CD14-positive monocyte (primary cell): ENCODE results near the gene C16orf74. TPM values are rescaled to one million over a fixed set of nuclear protein-coding genes. Genes with fewer than 3 reads are reported as not detected.

ENCODE experiments used
- DNase-seq, 3 donors: peaks; one replicate each; pipeline ENCODE4 v3.0.0-alpha.2; 2011 to 2022
- H2AFZ ChIP-seq: 2 replicates; pipeline ENCODE4 v1.6.0; 2012; ENCODE audit warnings: mild to moderate bottlenecking, low read depth, low read length, inconsistent platforms; ENCODE audit not compliant: insufficient read depth, poor library complexity, severe bottlenecking
- H3K27ac ChIP-seq, 2 donors: 1 replicate in 1 of 2; 2 replicates in 1 of 2; pipeline ENCODE4 v1.5.1; 2012 to 2013; ENCODE audit warnings: low read length in 2 of 2, control low read depth in 1 of 2, inconsistent platforms in 1 of 2, low read depth in 1 of 2, mild to moderate bottlenecking in 1 of 2
- H3K27me3 ChIP-seq, 2 donors: one replicate each; pipeline versions ENCODE4 v1.6.0 to v1.6.1; 2011 to 2013; ENCODE audit warnings: low read length in 2 of 2; ENCODE audit not compliant: control insufficient read depth in 2 of 2, insufficient read depth in 2 of 2
- H3K36me3 ChIP-seq, 2 donors: replicated peaks in 1 of 2; 1 replicate in 1 of 2; 2 replicates in 1 of 2; pipeline versions ENCODE4 v1.5.1 to v1.6.1; 2012 to 2013; ENCODE audit warnings: low read length in 2 of 2, control low read depth in 1 of 2, inconsistent platforms in 1 of 2, mild to moderate bottlenecking in 1 of 2; ENCODE audit not compliant: insufficient read depth in 2 of 2, control insufficient read depth in 1 of 2
- H3K4me1 ChIP-seq, 2 donors: 1 replicate in 1 of 2; 2 replicates in 1 of 2; pipeline versions ENCODE4 v1.5.1 to v1.6.1; 2012 to 2013; ENCODE audit warnings: low read length in 2 of 2, control low read depth in 1 of 2, inconsistent platforms in 1 of 2, mild to moderate bottlenecking in 1 of 2, moderate library complexity in 1 of 2; ENCODE audit not compliant: insufficient read depth in 2 of 2, control insufficient read depth in 1 of 2
- H3K4me2 ChIP-seq: replicated peaks from 2 replicates; pipeline ENCODE3; 2012; ENCODE audit warnings: low read length, moderate library complexity, mild to moderate bottlenecking; ENCODE audit not compliant: poor library complexity, severe bottlenecking; ENCODE audit errors: extremely low read depth
- H3K4me3 ChIP-seq, 3 experiments: fragments of 200-600 bp in 1 of 3; sonication (generic) in 1 of 3; replicated peaks in 1 of 3; 1 replicate in 2 of 3; 2 replicates in 1 of 3; pipeline ENCODE4 v1.5.1; 2011 to 2013; ENCODE audit warnings: low read length in 3 of 3, mild to moderate bottlenecking in 3 of 3, control low read depth in 2 of 3, low read depth in 2 of 3, inconsistent platforms in 1 of 3, moderate library complexity in 1 of 3
- H3K79me2 ChIP-seq: 2 replicates; pipeline ENCODE4 v1.6.0; 2012; ENCODE audit warnings: mild to moderate bottlenecking, control low read depth, inconsistent platforms, low read length, moderate library complexity; ENCODE audit not compliant: insufficient read depth
- H3K9ac ChIP-seq: 2 replicates; pipeline ENCODE4 v1.6.0; 2017; ENCODE audit warnings: low read length, mild to moderate bottlenecking; ENCODE audit not compliant: insufficient read depth, poor library complexity, severe bottlenecking
- H3K9me3 ChIP-seq, 2 donors: replicated peaks in 1 of 2; 1 replicate in 1 of 2; 2 replicates in 1 of 2; pipeline versions ENCODE4 v1.5.1 to v1.6.1; 2012 to 2013; ENCODE audit warnings: low read length in 2 of 2, control low read depth in 1 of 2; ENCODE audit not compliant: control insufficient read depth in 1 of 2, insufficient read depth in 1 of 2
- H4K20me1 ChIP-seq: 2 replicates; pipeline ENCODE4 v1.6.0; 2012; ENCODE audit warnings: mild to moderate bottlenecking, low read length, control low read depth, moderate library complexity; ENCODE audit not compliant: insufficient read depth
- H3K27ac Mint-ChIP-seq, 7 donors: one replicate each; pipeline ENCODE4 v1.8.0; 2020; ENCODE audit warnings: mild to moderate bottlenecking in 7 of 7, mixed read lengths in 7 of 7, moderate library complexity in 6 of 7, inconsistent platforms in 2 of 7
- H3K27me3 Mint-ChIP-seq, 3 donors: one replicate each; pipeline ENCODE4 v1.8.0; 2021 to 2022; ENCODE audit warnings: low read depth in 3 of 3, mild to moderate bottlenecking in 3 of 3, mixed read lengths in 3 of 3, moderate library complexity in 3 of 3, inconsistent platforms in 1 of 3
- H3K36me3 Mint-ChIP-seq, 2 donors: one replicate each; pipeline ENCODE4 v1.8.0; 2020; ENCODE audit warnings: mixed read lengths in 2 of 2, inconsistent platforms in 1 of 2, mild to moderate bottlenecking in 1 of 2
- H3K4me1 Mint-ChIP-seq: one replicate; pipeline ENCODE4 v1.8.0; 2020; ENCODE audit warnings: mild to moderate bottlenecking, mixed read lengths
- H3K4me3 Mint-ChIP-seq, 2 donors: one replicate each; pipeline ENCODE4 v1.8.0; 2020; ENCODE audit warnings: mild to moderate bottlenecking in 2 of 2, mixed read lengths in 2 of 2, moderate library complexity in 1 of 2
- H3K9me3 Mint-ChIP-seq, 7 donors: one replicate each; pipeline ENCODE4 v1.8.0; 2020 to 2022; ENCODE audit warnings: mixed read lengths in 7 of 7, mild to moderate bottlenecking in 6 of 7, moderate library complexity in 6 of 7, inconsistent platforms in 2 of 7
- CTCF ChIP-seq: fragments of 200-600 bp; IDR thresholded peaks from one replicate; pipeline ENCODE4 v1.8.0; 2022; ENCODE audit warnings: antibody characterized with exemption, mild to moderate bottlenecking
- WGBS: methylation state at CpG from one replicate; pipeline ENCODE4 v1.1.5; 2013; ENCODE audit warnings: missing lambda C conversion rate; ENCODE audit not compliant: insufficient coverage; 5-methylcytosine and 5-hydroxymethylcytosine counted together
- intact Hi-C, 2 donors: fragments of 100-400 bp; cut with micrococcal nuclease; formaldehyde crosslinking; loops; one replicate each; pipeline versions ENCODE4 v1.15.0 to v1.15.1; 2023
- polyA plus RNA-seq, 3 donors: library from polyadenylated mRNA; depleted of rRNA in 1 of 3; unstranded in 2 of 3; stranded (reverse) in 1 of 3; fragments of 300-500 nt in 2 of 3; fragments of >200 nt in 1 of 3; fragmentation: Illumina TruSeq in 2 of 3; gene quantifications; 1 replicate in 2 of 3; 2 replicates in 1 of 3; pipeline ENCODE4 v1.2.3, GENCODE V29; 2012 to 2021

Gene C16orf74
- polyA plus RNA-seq, 3 donors = 11.3 to 26.6 (median 24.1) TPM

GRCh38 chr16:85773044-85773443 is 22.1 kb upstream of the C16orf74 start:
- Histone ChIP-seq H3K4me1 (peaks cover 0 to 2% of the 10 kb centered on the region in 2 donors), H3K36me3 (peaks cover 13 to 22% of the 10 kb centered on the region in 2 donors), H3K4me2 (no peak overlapping the region), H3K27ac (no peak overlapping the region), H4K20me1 (no peaks in the 10 kb centered on the region), H3K9ac (no peak overlapping the region), H2AFZ (no peak overlapping the region), H3K9me3 (no peaks in the 10 kb centered on the region), H3K4me3 (no peak overlapping the region), H3K27me3 (no peaks in the 10 kb centered on the region), H3K79me2 (no peaks in the 10 kb centered on the region)
- peaks cover 3% of the 10 kb centered on the region for H3K4me1 Mint-ChIP-seq
- DNase-seq = no peak
- H3K27ac Mint-ChIP-seq = no peak overlapping the region
- H3K27me3 Mint-ChIP-seq = peaks cover 0 to 4% (median 3%) of the 10 kb centered on the region in 3 donors
- no peak overlapping the region for H3K4me3 Mint-ChIP-seq
- 94% methylated on average over 4 of the region's 6 CpGs for WGBS
- intact Hi-C loops = no loop called here
- H3K9me3 Mint-ChIP-seq = no peaks in the 10 kb centered on the region
- H3K36me3 Mint-ChIP-seq = peaks cover 11 to 52% of the 10 kb centered on the region in 2 donors
- no peak for TF ChIP-seq CTCF

- H3K4me2 ChIP-seq = no peak overlapping the region
- H3K27me3 ChIP-seq = no peaks in the 10 kb centered on the region
- H3K4me3 Mint-ChIP-seq = no peak overlapping the region
- H4K20me1 ChIP-seq = no peaks in the 10 kb centered on the region
- H3K36me3 ChIP-seq = no peaks in the 10 kb centered on the region
- H3K27ac Mint-ChIP-seq = no peak overlapping the region
- WGBS = 100% methylated on average over 2 of the region's 6 CpGs
- H3K79me2 ChIP-seq = no peaks in the 10 kb centered on the region
- no peak overlapping the region for H2AFZ ChIP-seq
- peaks cover 20% of the 10 kb centered on the region for H3K4me1 Mint-ChIP-seq
- H3K4me1 ChIP-seq = peaks cover 13 to 20% of the 10 kb centered on the region in 2 donors
- no peak for DNase-seq
- peaks cover 0 to 32% of the 10 kb centered on the region in 2 donors for H3K36me3 Mint-ChIP-seq
- H3K4me3 ChIP-seq = no peak overlapping the region
- no peaks in the 10 kb centered on the region for H3K9me3 ChIP-seq
- H3K9ac ChIP-seq = no peak overlapping the region
- intact Hi-C loops = no loop called here
- H3K9me3 Mint-ChIP-seq = peaks cover 0 to 1% (median 0%) of the 10 kb centered on the region in 7 donors
- no peak overlapping the region for H3K27ac ChIP-seq
- peaks cover 5 to 12% (median 8%) of the 10 kb centered on the region in 3 donors for H3K27me3 Mint-ChIP-seq
- TF ChIP-seq CTCF = no peak
Measured at GRCh38 chr16:85770741-85771140, 19.8 kb upstream of the C16orf74 start.
